Dermis blood vessel endothelial cell (primary cell): ENCODE results near the gene EIF4E3. TPM values are rescaled to one million over a fixed set of nuclear protein-coding genes. Genes with fewer than 3 reads are reported as not detected.

Experiments used
- DNase-seq: peaks from one replicate; pipeline ENCODE4 v3.0.0; 2010
- total RNA-seq: library from RNA; depleted of rRNA; stranded (reverse); fragments of >200 nt; gene quantifications from 2 replicates; pipeline ENCODE4 v1.2.3, GENCODE V29; 2014

EIF4E3 gene
- total RNA-seq, 1 donor from 2014 or later = 2.6 TPM

DNA sequence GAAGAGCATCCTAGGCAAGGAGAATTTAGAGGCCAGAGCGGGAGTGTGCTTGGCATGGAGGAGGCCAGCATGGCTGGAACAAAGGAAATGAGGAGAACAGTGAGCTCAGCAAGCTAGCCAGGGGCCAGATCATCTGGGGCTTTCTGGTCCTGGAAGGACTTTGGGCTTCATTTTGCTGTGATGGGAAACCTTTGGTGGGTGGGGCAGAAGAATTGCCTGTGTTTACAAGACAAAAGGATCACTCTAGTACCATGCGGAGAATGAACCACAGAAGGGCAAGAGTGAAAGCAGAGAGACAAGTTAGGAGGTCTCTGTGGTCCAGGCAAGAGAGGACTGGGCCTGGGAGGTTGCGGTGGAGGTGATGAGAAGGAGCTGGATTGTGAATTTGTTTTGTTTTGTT is 80.1 kb downstream of the EIF4E3 start:
- no peak for DNase-seq

DNA sequence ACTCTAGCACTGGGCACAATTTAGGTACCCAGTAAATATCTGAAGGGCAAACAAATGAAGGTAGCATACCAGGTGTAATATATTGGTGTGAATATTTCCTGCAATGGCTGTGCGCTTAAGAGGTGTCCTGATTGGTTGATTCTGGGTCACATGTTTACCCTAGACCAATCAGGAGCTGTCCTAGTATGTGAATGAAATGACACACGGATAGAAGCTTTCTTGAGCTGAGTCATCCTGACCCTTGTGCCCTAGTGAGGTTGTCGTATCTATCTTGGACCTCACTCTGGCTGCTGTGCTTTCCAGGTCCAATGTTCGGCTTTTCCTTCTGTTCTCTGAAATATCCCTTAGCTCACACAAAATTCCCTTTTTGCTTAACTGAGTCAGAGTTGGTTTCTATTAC is 83.5 kb downstream of the EIF4E3 start:
- no peak for DNase-seq

DNA sequence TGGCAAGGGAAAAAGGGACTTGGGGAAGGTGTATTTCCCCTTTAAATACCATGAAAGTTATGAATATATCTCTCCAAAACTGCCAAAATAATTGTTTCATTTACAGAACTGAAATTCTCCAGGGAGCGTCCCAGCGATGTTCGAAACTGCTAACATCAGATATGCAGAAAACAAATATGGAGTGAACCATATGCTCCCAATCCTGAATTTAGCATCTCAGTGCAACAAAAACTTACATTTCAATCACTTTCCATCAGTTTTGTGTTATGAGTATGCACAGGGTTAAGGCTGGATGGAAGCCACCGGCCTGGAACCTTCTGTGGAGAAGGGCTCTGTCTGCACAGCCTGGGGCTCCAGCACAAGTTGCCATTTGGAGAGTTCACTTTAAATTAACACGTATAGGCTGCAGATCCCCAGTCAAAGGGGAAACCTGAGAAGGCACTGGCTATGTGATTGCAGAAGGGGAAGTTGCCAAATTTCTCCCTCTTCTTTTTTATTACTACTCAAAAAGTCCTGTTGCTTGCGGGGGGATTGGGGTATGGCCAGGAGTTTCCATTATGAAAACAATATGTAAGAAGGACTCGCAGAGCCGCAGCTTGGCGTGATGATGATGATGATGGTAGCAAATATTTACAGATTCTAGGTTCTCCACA is 84.7 kb downstream of the EIF4E3 start:
- no peak for DNase-seq

DNA sequence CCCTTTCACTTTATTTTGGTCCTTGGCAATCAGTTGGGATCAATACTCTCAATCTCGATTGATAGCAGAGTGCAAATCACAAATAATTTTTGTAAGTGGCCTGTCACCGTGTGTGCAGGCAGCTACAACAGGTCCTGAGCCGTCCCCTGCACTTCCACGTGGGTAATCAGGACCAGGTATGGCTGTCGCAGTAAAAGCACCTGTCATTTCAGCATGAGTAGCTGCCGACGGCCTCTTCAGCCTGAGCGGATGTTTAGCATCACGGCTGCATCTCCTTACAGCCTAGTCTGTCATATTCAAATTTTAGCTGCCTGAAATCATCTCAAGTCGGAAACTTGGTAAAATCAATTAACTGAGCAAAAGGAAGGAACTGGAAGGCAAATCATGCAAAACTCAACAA is 88.7 kb downstream of the EIF4E3 start:
- DNase-seq = no peak

DNA sequence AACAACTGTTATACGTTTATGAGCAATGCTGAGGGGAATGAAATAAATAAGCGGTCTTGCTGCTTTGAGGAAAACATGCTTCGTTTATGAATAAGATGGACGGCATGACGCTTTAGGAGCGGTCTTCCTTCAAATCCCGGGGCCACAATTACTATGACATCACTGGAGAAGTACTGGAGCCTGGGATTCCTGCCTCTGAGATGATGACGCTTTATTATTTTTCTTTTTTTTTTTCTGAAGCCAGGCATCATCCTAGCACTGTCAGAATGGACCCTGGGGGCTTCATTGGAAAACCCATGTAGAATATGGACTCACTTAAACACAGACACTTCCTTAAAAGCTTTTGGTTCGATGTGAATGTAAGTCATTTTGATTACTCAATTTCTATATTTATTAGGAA is 89.2 kb downstream of the EIF4E3 start:
- DNase-seq = no peak

DNA sequence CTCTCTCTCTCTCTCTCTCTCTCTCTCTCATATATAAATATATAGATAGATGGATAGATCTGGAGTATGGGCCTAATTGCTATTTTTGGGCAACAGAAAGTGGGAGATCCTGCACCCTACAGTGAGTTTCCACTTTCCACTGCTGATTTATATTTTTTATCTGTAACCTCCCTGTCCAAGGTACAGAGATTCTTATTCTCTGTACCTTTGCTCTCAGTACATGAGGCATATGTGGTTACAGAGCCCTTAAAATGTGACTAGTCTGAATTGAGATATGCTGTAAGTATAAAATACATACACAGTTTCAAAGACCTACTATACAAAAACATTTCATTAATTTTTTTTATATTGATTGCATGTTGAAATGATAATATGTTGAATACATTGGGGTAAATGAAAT is 90.5 kb downstream of the EIF4E3 start:
- no peak for DNase-seq

DNA sequence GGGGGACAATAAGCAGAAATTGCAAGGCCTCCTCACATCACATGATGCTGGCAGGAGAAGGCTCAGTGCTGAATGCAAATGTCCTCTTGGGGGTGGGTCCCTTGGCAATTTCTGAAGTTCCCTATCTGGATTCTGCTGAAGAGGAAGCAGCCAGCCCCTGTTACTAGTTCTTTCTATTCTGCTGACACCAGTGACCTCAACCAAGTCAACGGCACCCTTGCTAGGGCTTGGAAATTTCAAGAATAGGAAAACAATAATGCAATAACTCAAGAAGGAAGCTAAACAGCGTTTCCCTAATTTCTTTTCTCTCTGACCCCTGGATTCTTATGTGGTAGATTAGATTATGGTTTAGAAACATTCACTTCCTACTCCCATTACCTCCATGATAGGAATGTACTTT is 95.5 kb downstream of the EIF4E3 start:
- no peak for DNase-seq

DNA sequence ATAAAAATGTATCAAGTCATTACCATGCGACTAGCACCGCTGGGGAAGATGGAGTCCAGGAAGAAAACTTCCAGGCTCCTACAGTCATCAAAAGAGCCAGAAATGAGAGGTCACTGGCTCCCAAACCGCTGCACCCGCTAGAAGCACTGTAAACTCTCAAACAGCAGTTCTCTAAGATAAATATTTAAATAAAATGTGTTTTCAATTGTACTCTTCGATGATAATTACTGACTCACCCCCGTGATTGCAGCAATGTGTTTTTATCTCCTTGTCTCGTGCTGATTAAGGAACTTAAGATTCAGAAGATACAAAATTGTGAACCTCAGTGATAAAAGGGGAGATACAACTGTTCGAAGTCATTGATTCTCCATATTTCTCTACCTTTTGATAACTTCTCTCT is 95.9 kb downstream of the EIF4E3 start:
- DNase-seq = no peak

DNA sequence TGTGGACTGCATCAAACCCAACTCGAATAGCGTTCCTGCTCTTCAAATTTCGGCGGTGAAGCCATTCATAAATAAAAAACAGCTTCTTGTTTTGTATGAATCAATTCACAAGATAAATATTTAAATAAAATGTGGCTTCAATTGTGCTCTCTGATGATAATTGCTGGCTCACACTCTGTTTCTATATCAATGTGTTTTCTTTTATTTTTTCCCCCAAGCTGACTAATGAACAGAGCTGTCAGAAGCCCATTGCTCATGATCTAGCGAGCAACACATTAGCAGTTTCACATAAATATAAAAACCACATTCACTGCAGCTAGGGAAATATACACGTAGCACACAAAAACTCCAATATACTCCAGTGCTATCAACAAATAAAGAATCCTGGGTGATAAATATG is 96.7 kb downstream of the EIF4E3 start:
- no peak for DNase-seq

DNA sequence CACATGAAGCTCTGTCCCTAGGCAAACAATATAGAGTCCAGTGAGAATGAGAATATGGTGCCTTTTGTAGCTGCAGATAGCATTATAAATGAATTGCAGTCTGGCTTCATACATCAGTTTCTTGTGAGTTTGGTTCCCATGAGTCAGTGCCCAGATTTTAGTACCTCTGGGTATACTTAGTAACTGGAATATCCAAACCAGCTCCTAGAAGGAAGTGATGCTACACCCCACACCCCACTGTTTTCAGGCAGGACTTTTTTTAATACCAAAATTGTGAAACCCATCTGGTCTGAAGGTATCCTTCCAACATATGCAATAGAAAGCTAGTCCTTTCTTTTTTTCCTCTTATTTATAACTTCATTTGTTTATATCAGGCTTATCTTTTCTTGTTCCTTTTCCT is 99.5 kb downstream of the EIF4E3 start:
- no peak for DNase-seq

Other genes starting within 250 kb of the EIF4E3 start
- gene FOXP1, start 141.7 kb downstream of the EIF4E3 start, total RNA-seq = 70.8 and 72.3 TPM in 2 replicates
- not detected in 2 replicates for gene GPR27, start 28.5 kb upstream of the EIF4E3 start, total RNA-seq
- gene PROK2, start 59.7 kb upstream of the EIF4E3 start, total RNA-seq = not detected in 2 replicates